K562 (cell line): Measurements from ENCODE around the gene SLC24A3. TPM values are rescaled to one million over a fixed set of nuclear protein-coding genes. Genes with fewer than 3 reads are reported as not detected.

ENCODE experiments used
- ATAC-seq: fragments of 200-7000 bp; cut with Tn5 transposase; 3 replicates; pipeline ENCODE4 v1.9.1; 2020; ENCODE audit warnings: moderate library complexity
- BruUV-seq: library from RNA; stranded (reverse); fragments of 400-500 nt; replicated peaks from 2 replicates; lab custom pipeline; 2021; lab: Mats Ljungman, UMichigan
- CTCF ChIA-PET: fragments of 300-600 bp; formaldehyde crosslinking; extraction: SDS; loops from one replicate; lab custom pipeline; 2021; ENCODE audit warnings: low intra/inter-chr PET ratio; lab: Yijun Ruan, JAX
- POLR2A ChIA-PET: fragments of 300-600, 350-650 bp; sonication (Branson Sonifier 250); formaldehyde crosslinking; extraction: SDS; loops from one replicate; lab custom pipeline; 2021; ENCODE audit warnings: antibody characterized with exemption, inconsistent platforms; lab: Yijun Ruan, JAX
- DNase-seq, 4 experiments: peaks; one replicate each; pipeline versions ENCODE4 v3.0.0 to v3.0.0-alpha.2; 2011 to 2018; ENCODE audit warnings: low spot score in 3 of 4, mixed read lengths in 3 of 4; ENCODE audit errors: extremely low read depth in 1 of 4
- FAIRE-seq: peaks from 2 replicates; lab custom pipeline; 2011; peaks lifted over from hg19 to GRCh38; lab: Jason Lieb, UNC
- H2AFZ ChIP-seq: 2 replicates; pipeline ENCODE4 v1.6.0; 2011; ENCODE audit warnings: low read depth, low read length, control low read depth, inconsistent platforms
- H3K27ac ChIP-seq: fragments of 200-600 bp; 3 replicates; pipeline ENCODE4 v1.8.0; 2011; ENCODE audit warnings: low read depth, mild to moderate bottlenecking, control low read depth, inconsistent platforms, low read length, moderate library complexity, mixed read lengths; ENCODE audit errors: extremely low read depth
- H3K27me3 ChIP-seq, 2 experiments: fragments of 300-600 bp in 1 of 2; 2 replicates in 1 of 2; 3 replicates in 1 of 2; pipeline versions ENCODE4 v1.6.0 to v1.8.0; 2011; ENCODE audit warnings: inconsistent platforms in 2 of 2, low read length in 2 of 2, mild to moderate bottlenecking in 1 of 2, mixed read lengths in 1 of 2, moderate library complexity in 1 of 2; ENCODE audit not compliant: control insufficient read depth in 2 of 2, insufficient read depth in 2 of 2
- H3K36me3 ChIP-seq: fragments of 300-600 bp; 3 replicates; pipeline ENCODE4 v1.8.0; 2011; ENCODE audit warnings: mild to moderate bottlenecking, low read length, inconsistent platforms; ENCODE audit not compliant: control insufficient read depth, insufficient read depth
- H3K4me1 ChIP-seq, 2 experiments: fragments of 200-600 bp in 1 of 2; replicated peaks in 1 of 2; 2 replicates in 1 of 2; 3 replicates in 1 of 2; pipeline versions ENCODE4 v1.5.1 to v1.8.0; 2011; ENCODE audit warnings: inconsistent platforms in 2 of 2, low read length in 2 of 2, mild to moderate bottlenecking in 1 of 2, mixed read lengths in 1 of 2, moderate library complexity in 1 of 2; ENCODE audit not compliant: control insufficient read depth in 2 of 2, insufficient read depth in 2 of 2
- H3K4me2 ChIP-seq: 2 replicates; pipeline ENCODE4 v1.6.1; 2011; ENCODE audit warnings: low read length, control low read depth, inconsistent platforms, mixed read lengths; ENCODE audit not compliant: insufficient read depth
- H3K4me3 ChIP-seq: fragments of 200-600 bp; sonication (generic), shearing (Covaris generic); 2 replicates; pipeline ENCODE4 v1.5.1; 2016; ENCODE audit warnings: control low read depth, inconsistent platforms
- H3K79me2 ChIP-seq: fragments of 200-600 bp; 3 replicates; pipeline ENCODE4 v1.8.0; 2011; ENCODE audit warnings: low read length, inconsistent platforms; ENCODE audit not compliant: control insufficient read depth, insufficient read depth
- H3K9ac ChIP-seq, 2 experiments: 2 replicates each; pipeline versions ENCODE4 v1.6.0 to v1.6.1; 2011; ENCODE audit warnings: low read depth in 2 of 2, low read length in 2 of 2, control low read depth in 1 of 2, inconsistent platforms in 1 of 2, mild to moderate bottlenecking in 1 of 2, mixed read lengths in 1 of 2; ENCODE audit not compliant: insufficient read depth in 1 of 2
- H3K9me1 ChIP-seq: one replicate; pipeline ENCODE4 v1.6.0; 2011; ENCODE audit warnings: inconsistent platforms, mild to moderate bottlenecking, low read length, moderate library complexity; ENCODE audit not compliant: control insufficient read depth, insufficient read depth
- H3K9me3 ChIP-seq: replicated peaks from 2 replicates; pipeline ENCODE4 v1.5.1; 2011; ENCODE audit warnings: low read depth, low read length, inconsistent platforms; ENCODE audit not compliant: control insufficient read depth, insufficient read depth
- H4K20me1 ChIP-seq: replicated peaks from 2 replicates; pipeline ENCODE4 v1.6.1; 2011; ENCODE audit warnings: low read length, inconsistent platforms, mixed read lengths; ENCODE audit not compliant: control insufficient read depth, insufficient read depth
- ADNP ChIP-seq: fragments of 200-800 bp; sonication (Bioruptor generic); IDR thresholded peaks from 2 replicates; pipeline ENCODE4 v1.6.1; 2016; ENCODE audit warnings: missing genetic modification characterization, missing compliant biosample characterization
- CHD1 ChIP-seq: fragments of 200-600 bp; sonication (generic); IDR thresholded peaks from one replicate; pipeline ENCODE4 v1.6.1; 2012; ENCODE audit warnings: mild to moderate bottlenecking, moderate library complexity, low read length, inconsistent platforms
- CREB5 ChIP-seq: fragments of 250-450 bp; sonication (Bioruptor Pico); IDR thresholded peaks from 2 replicates; pipeline ENCODE4 v1.5.0; 2020; ENCODE audit warnings: mild to moderate bottlenecking
- EZH2 ChIP-seq: IDR thresholded peaks from 2 replicates; pipeline ENCODE4 v1.6.1; 2012; ENCODE audit warnings: low read depth, mild to moderate bottlenecking, inconsistent platforms, low read length, borderline replicate concordance
- HNRNPK ChIP-seq: fragments of 200-400 bp; formaldehyde crosslinking; IDR thresholded peaks from one replicate; pipeline ENCODE4 v1.6.1; 2018; ENCODE audit warnings: mild to moderate bottlenecking, low read depth, low read length; ENCODE audit not compliant: poor library complexity, severe bottlenecking
- HNRNPL ChIP-seq: fragments of 200-400 bp; formaldehyde crosslinking; IDR thresholded peaks from 2 replicates; pipeline ENCODE4 v1.6.1; 2017; ENCODE audit warnings: low read depth, mild to moderate bottlenecking, low read length
- ZC3H8 ChIP-seq: fragments of 450-650 bp; IDR thresholded peaks from 2 replicates; pipeline ENCODE4 v1.6.1; 2017
- ZFP36 ChIP-seq: fragments of 150-350 bp; IDR thresholded peaks from 2 replicates; pipeline ENCODE4 v1.6.1; 2018; ENCODE audit warnings: low read length, low read depth; ENCODE audit not compliant: partially characterized antibody
- ZNF274 ChIP-seq: IDR thresholded peaks from 2 replicates; pipeline ENCODE4 v1.6.1; 2011; ENCODE audit warnings: low read depth, mild to moderate bottlenecking, low read length, moderate library complexity, borderline replicate concordance
- ZNF518B ChIP-seq: fragments of 250-450 bp; sonication (Bioruptor Pico); IDR thresholded peaks from 2 replicates; pipeline ENCODE4 v1.5.0; 2021; ENCODE audit warnings: mild to moderate bottlenecking, moderate library complexity
- ZNF561 ChIP-seq: fragments of 450-650 bp; formaldehyde crosslinking; conservative IDR thresholded peaks from 2 replicates; pipeline ENCODE4 v1.4.0; 2020; ENCODE audit warnings: mild to moderate bottlenecking, moderate library complexity
- WGBS: fragments of 100-300 bp; shearing (Covaris generic); methylation state at CpG from one replicate; pipeline ENCODE4 v1.1.6; 2016; ENCODE audit warnings: low coverage, mixed read lengths; ENCODE audit not compliant: insufficient coverage; ENCODE audit errors: missing lambda C conversion rate; 5-methylcytosine and 5-hydroxymethylcytosine counted together
- in situ Hi-C: fragments of 300-500 bp; cut with MboI; formaldehyde crosslinking; loops from 4 replicates; pipeline ENCODE4 v1.15.0; 2018; ENCODE audit warnings: inconsistent platforms, mixed read lengths
- intact Hi-C: fragments of 100-400 bp; cut with micrococcal nuclease; formaldehyde crosslinking; loops from 2 replicates; pipeline ENCODE4 v1.14.2; 2022
- polyA plus RNA-seq, 8 experiments: library from polyadenylated mRNA; depleted of rRNA in 4 of 8; stranded (reverse) in 5 of 8; unstranded in 3 of 8; fragments of >200 nt; fragmentation: Nextera tagmentation in 2 of 8; fragmentation: Illumina TruSeq in 1 of 8; extraction: Ambion mirVana in 2 of 8; extraction: Trizol in 1 of 8; gene quantifications; 2 replicates each; pipeline versions ENCODE4 v1.2.1 to v1.2.3, GENCODE V29; 2011 to 2014; ENCODE audit warnings: inconsistent platforms in 1 of 8, missing spikeins in 1 of 8
- total RNA-seq, 7 experiments: library from RNA; depleted of rRNA in 6 of 7; stranded (reverse); fragments of >200 nt in 6 of 7; fragmentation: Illumina TruSeq in 2 of 7; extraction: Trizol in 2 of 7; gene quantifications; 2 replicates each; pipeline versions ENCODE4 v1.2.1 to v1.2.3, GENCODE V29; 2011 to 2021; ENCODE audit warnings: low replicate concordance in 1 of 7
- TF ChIP-seq, protein P1 (sequence below): sonication (generic); formaldehyde crosslinking; IDR thresholded peaks from 2 replicates; pipeline ENCODE4 v1.8.1; 2022; ENCODE audit warnings: missing genetic modification reagents

Gene SLC24A3
- total and polyA plus RNA-seq, 9 of the 15 experiments (the other 6 are each of a cell fraction or from before 2014, with no cell fraction given): not detected

GRCh38 chr20:19451923-19452295, 239.5 kb downstream of the SLC24A3 start:
- Histone ChIP-seq H3K4me2 (no peak overlapping the region), H3K79me2 (no peaks in the 10 kb centered on the region), H3K9me1 (no peaks in the 10 kb centered on the region), H2AFZ (no peak overlapping the region), H3K36me3 (no peaks in the 10 kb centered on the region), H3K9ac (no peak overlapping the region), H3K27me3 (no peaks in the 10 kb centered on the region), H3K4me1 (no peaks in the 10 kb centered on the region), H4K20me1 (no peaks in the 10 kb centered on the region), H3K27ac (no peak overlapping the region), H3K9me3 (no peaks in the 10 kb centered on the region), H3K4me3 (no peak overlapping the region)
- in situ Hi-C loops: no loop called here
- no peak for TF ChIP-seq ZNF274
- no peak for TF ChIP-seq CHD1
- no peak for TF ChIP-seq ZNF561 (CRISPR knock-in tag)
- TF ChIP-seq ADNP: no peak
- no peak for TF ChIP-seq HNRNPK
- TF ChIP-seq ZFP36: no peak
- no peak for TF ChIP-seq ZNF518B (CRISPR knock-in tag)
- TF ChIP-seq HNRNPL: no peak
- TF ChIP-seq, protein P1, sequence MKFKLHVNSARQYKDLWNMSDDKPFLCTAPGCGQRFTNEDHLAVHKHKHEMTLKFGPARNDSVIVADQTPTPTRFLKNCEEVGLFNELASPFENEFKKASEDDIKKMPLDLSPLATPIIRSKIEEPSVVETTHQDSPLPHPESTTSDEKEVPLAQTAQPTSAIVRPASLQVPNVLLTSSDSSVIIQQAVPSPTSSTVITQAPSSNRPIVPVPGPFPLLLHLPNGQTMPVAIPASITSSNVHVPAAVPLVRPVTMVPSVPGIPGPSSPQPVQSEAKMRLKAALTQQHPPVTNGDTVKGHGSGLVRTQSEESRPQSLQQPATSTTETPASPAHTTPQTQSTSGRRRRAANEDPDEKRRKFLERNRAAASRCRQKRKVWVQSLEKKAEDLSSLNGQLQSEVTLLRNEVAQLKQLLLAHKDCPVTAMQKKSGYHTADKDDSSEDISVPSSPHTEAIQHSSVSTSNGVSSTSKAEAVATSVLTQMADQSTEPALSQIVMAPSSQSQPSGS (CRISPR knock-in tag): no peak
- TF ChIP-seq CREB5: no peak
- TF ChIP-seq ZC3H8: no peak
- TF ChIP-seq EZH2: no peak
- DNase-seq (no peak), ATAC-seq (no peak), FAIRE-seq (no peak)
- CTCF ChIA-PET: no interaction called here
- WGBS: 0% methylated on average over 9 of the region's 9 CpGs
- POLR2A ChIA-PET: no interaction called here
- BruUV-seq: no TSS peak
- intact Hi-C loops: no loop called here
